Transverse colon (tissue), 4 donors: Measurements from ENCODE around the gene EIF5B. TPM values are rescaled to one million over a fixed set of nuclear protein-coding genes. Genes with fewer than 3 reads are reported as not detected.

ENCODE experiments used
- DNase-seq: peaks from one replicate; pipeline ENCODE4 v3.0.0-alpha.2; 2019
- H3K27ac ChIP-seq, 4 donors: fragments of 200-600 bp; sonication (generic); 2 replicates each; pipeline ENCODE4 v1.5.1; 2016 to 2018; ENCODE audit warnings: inconsistent platforms in 4 of 4
- H3K27me3 ChIP-seq: fragments of 200-600 bp; sonication (generic); 2 replicates; pipeline ENCODE4 v1.5.1; 2017; ENCODE audit warnings: inconsistent platforms
- H3K36me3 ChIP-seq, 4 donors: fragments of 200-600 bp; sonication (generic); 2 replicates each; pipeline ENCODE4 v1.5.1; 2017 to 2019; ENCODE audit warnings: inconsistent platforms in 4 of 4
- H3K4me1 ChIP-seq, 4 donors: fragments of 200-600 bp; sonication (generic); 2 replicates each; pipeline ENCODE4 v1.5.1; 2017 to 2020; ENCODE audit warnings: inconsistent platforms in 4 of 4
- H3K4me3 ChIP-seq, 4 donors: fragments of 200-600 bp; sonication (generic); 1 replicate in 1 of 4; 2 replicates in 3 of 4; pipeline versions ENCODE4 v1.5.1 to v1.6.1; 2017 to 2019; ENCODE audit warnings: inconsistent platforms in 4 of 4
- H3K9me3 ChIP-seq, 2 donors: fragments of 200-600 bp; sonication (generic); 2 replicates each; pipeline ENCODE4 v1.5.1; 2017 to 2019; ENCODE audit warnings: inconsistent platforms in 2 of 2
- CTCF ChIP-seq, 5 experiments: fragments of 200-600 bp in 3 of 5; fragments of 450-650 bp in 2 of 5; sonication (generic) in 3 of 5; IDR thresholded peaks; 1 replicate in 2 of 5; 2 replicates in 3 of 5; pipeline ENCODE4 v1.5.1; 2016 to 2017; ENCODE audit warnings: antibody characterized with exemption in 5 of 5, inconsistent platforms in 3 of 5, mild to moderate bottlenecking in 2 of 5, moderate library complexity in 1 of 5
- EP300 ChIP-seq: sonication (generic); formaldehyde crosslinking; IDR thresholded peaks from one replicate; pipeline ENCODE4 v1.6.1; 2017; ENCODE audit warnings: antibody characterized with exemption, low read depth
- POLR2A ChIP-seq: fragments of 450-650 bp; IDR thresholded peaks from one replicate; pipeline ENCODE4 v1.6.1; 2016; ENCODE audit warnings: antibody characterized with exemption, mild to moderate bottlenecking, moderate library complexity
- POLR2AphosphoS5 ChIP-seq, 3 donors: sonication (generic); formaldehyde crosslinking; IDR thresholded peaks; one replicate each; pipeline ENCODE4 v1.6.1; 2016; ENCODE audit warnings: antibody characterized with exemption in 3 of 3
- WGBS, 2 donors: methylation state at CpG; one replicate each; pipeline ENCODE4 v1.1.5; 2018; ENCODE audit warnings: low coverage in 1 of 2; 5-methylcytosine and 5-hydroxymethylcytosine counted together
- in situ Hi-C, 4 donors: fragments of 200-750 bp; cut with MboI; loops; one replicate each; pipeline versions ENCODE4 v1.15.0 to v1.15.1; 2017; ENCODE audit warnings: low sequenced_read_pairs in 3 of 4, low pct_ligation_motif_present in 1 of 4, low pct_unique_long_range_greater_than_20kb in 1 of 4
- intact Hi-C: fragments of 100-400 bp; cut with DNase I; formaldehyde crosslinking; loops from one replicate; pipeline ENCODE4 v1.15.1; 2023; ENCODE audit warnings: low total_unique reads
- total RNA-seq, 4 donors: library from RNA; depleted of rRNA; stranded (reverse); fragments of >200 nt; gene quantifications; one replicate each; pipeline ENCODE4 v1.1.0, GENCODE V29; 2016

The EIF5B gene
- total RNA-seq, 4 donors from 2014 or later: 13.1 to 32.6 (median 20.6) TPM

- H3K36me3 ChIP-seq: peaks cover 0 to 60% (median 13%) of the 10 kb centered on the region in 4 donors
- in situ Hi-C loops (no loop called here), intact Hi-C loops (loop anchor here (10.0 kb wide), 1 partner anchor 75 kb away; the partner anchor contains the start of gene REV1)
- no peaks in the 10 kb centered on the region for H3K4me1 ChIP-seq
- DNase-seq: no peak
- no peak for TF ChIP-seq POLR2AphosphoS5 (IDR thresholded peaks at IDR 0.05)
- no peak for TF ChIP-seq POLR2A
- TF ChIP-seq EP300: no peak
- TF ChIP-seq CTCF (IDR thresholded peaks at IDR 0.05): no peak
- H3K4me3 ChIP-seq: no peak overlapping the region
- no peak overlapping the region for H3K27ac ChIP-seq
- no peaks in the 10 kb centered on the region for H3K9me3 ChIP-seq
- no peaks in the 10 kb centered on the region for H3K27me3 ChIP-seq
- 90 to 100% methylated on average over 1 of the region's 1 CpG for WGBS, 2 donors
Observed at GRCh38 chr2:99420031-99420430, 82.8 kb downstream of the EIF5B start.

- Histone ChIP-seq H3K4me3 (no peak overlapping the region), H3K4me1 (no peaks in the 10 kb centered on the region), H3K27ac (no peak overlapping the region), H3K27me3 (no peaks in the 10 kb centered on the region), H3K36me3 (peaks cover 0 to 53% (median 13%) of the 10 kb centered on the region in 4 donors), H3K9me3 (no peaks in the 10 kb centered on the region)
- TF ChIP-seq POLR2A: no peak
- TF ChIP-seq EP300: no peak
- no peak for TF ChIP-seq POLR2AphosphoS5 (IDR thresholded peaks at IDR 0.05)
- no peak for TF ChIP-seq CTCF (IDR thresholded peaks at IDR 0.05)
- in situ Hi-C loops (no loop called here), intact Hi-C loops (loop anchor here (10.0 kb wide), 1 partner anchor 74 kb away; the partner anchor contains the start of gene REV1)
- DNase-seq: no peak
- 79 to 80% methylated on average over 5 of the region's 5 CpGs for WGBS, 2 donors
Observed at GRCh38 chr2:99420751-99421299, 83.6 kb downstream of the EIF5B start.

GRCh38 chr2:99421469-99421868, 84.3 kb downstream of the EIF5B start:
- in situ Hi-C loops (no loop called here), intact Hi-C loops (loop anchor here (10.0 kb wide), 1 partner anchor 73 kb away; the partner anchor contains the start of gene REV1)
- WGBS, 2 donors: 94 to 95% methylated on average over 5 of the region's 5 CpGs
- H3K36me3 ChIP-seq: peaks cover 0 to 46% (median 13%) of the 10 kb centered on the region in 4 donors
- no peaks in the 10 kb centered on the region for H3K4me1 ChIP-seq
- TF ChIP-seq POLR2AphosphoS5 (IDR thresholded peaks at IDR 0.05) (no peak), POLR2A (no peak), CTCF (IDR thresholded peaks at IDR 0.05) (no peak)
- H3K27me3 ChIP-seq: no peaks in the 10 kb centered on the region
- H3K9me3 ChIP-seq: no peaks in the 10 kb centered on the region
- H3K4me3 ChIP-seq: no peak overlapping the region
- DNase-seq: no peak
- no peak overlapping the region for H3K27ac ChIP-seq

- TF ChIP-seq EP300 (no peak), CTCF (IDR thresholded peaks at IDR 0.05) (no peak), POLR2A (no peak), POLR2AphosphoS5 (IDR thresholded peaks at IDR 0.05) (no peak)
- no peak overlapping the region for H3K27ac ChIP-seq
- H3K27me3 ChIP-seq: no peaks in the 10 kb centered on the region
- in situ Hi-C loops: no loop called here
- H3K9me3 ChIP-seq: no peaks in the 10 kb centered on the region
- H3K4me1 ChIP-seq: no peaks in the 10 kb centered on the region
- WGBS, 2 donors: 54 to 93% methylated on average over 2 to 3 of the region's 3 CpGs
- no peak overlapping the region for H3K4me3 ChIP-seq
- no peak for DNase-seq
- peaks cover 0 to 37% (median 11%) of the 10 kb centered on the region in 4 donors for H3K36me3 ChIP-seq
- intact Hi-C loops: loop anchor here (10.0 kb wide), 1 partner anchor 72 kb away; the partner anchor contains the start of gene REV1
Observed at GRCh38 chr2:99422599-99422998, 85.4 kb downstream of the EIF5B start.
